ENCODE measurements around the gene LRP2BP.

- no peak for TF ChIP-seq CTCF (conservative IDR thresholded peaks at IDR 0.05; ENCODE audit: low read depth, low read length)
- TF ChIP-seq EZH2 (IDR thresholded peaks at IDR 0.05; ENCODE audit: borderline replicate concordance, low read depth, low read length, poor library complexity, severe bottlenecking): no peak
Observed at GRCh38 chr4:185384930-185385331, 10.8 kb downstream of the LRP2BP start.

Measured in A673 (cell line).